Activated naive CD8-positive, alpha-beta T cell treated with anti-CD3 and anti-CD28 coated beads for 36 hours (primary cell): ENCODE results near the gene PRDX2. TPM values are rescaled to one million over a fixed set of nuclear protein-coding genes. Genes with fewer than 3 reads are reported as not detected.

Experiments
- DNase-seq: peaks from one replicate; pipeline ENCODE4 v3.0.0; 2021
- H3K27ac Mint-ChIP-seq: one replicate; pipeline ENCODE4 v1.8.0; 2022; ENCODE audit warnings: mild to moderate bottlenecking, moderate library complexity, mixed read lengths
- H3K27me3 Mint-ChIP-seq: one replicate; pipeline ENCODE4 v1.8.0; 2022; ENCODE audit warnings: mild to moderate bottlenecking, mixed read lengths
- H3K36me3 Mint-ChIP-seq: one replicate; pipeline ENCODE4 v1.8.0; 2021; ENCODE audit warnings: mild to moderate bottlenecking, mixed read lengths
- H3K4me1 Mint-ChIP-seq: one replicate; pipeline ENCODE4 v1.8.0; 2021; ENCODE audit warnings: mixed read lengths
- H3K4me3 Mint-ChIP-seq: one replicate; pipeline ENCODE4 v1.8.0; 2022; ENCODE audit warnings: mild to moderate bottlenecking, moderate library complexity, mixed read lengths
- H3K9me3 Mint-ChIP-seq: one replicate; pipeline ENCODE4 v1.8.0; 2022; ENCODE audit warnings: mixed read lengths
- total RNA-seq, 2 experiments: library from RNA; stranded (reverse); gene quantifications; one replicate each; pipeline ENCODE4 v1.2.3, GENCODE V29; 2021

PRDX2 gene
- total RNA-seq, 2 experiments from 2014 or later = 238 to 241 TPM

- Mint-ChIP-seq H3K4me1 (peaks cover 24% of the 10 kb centered on the region), H3K36me3 (no peaks in the 10 kb centered on the region), H3K27ac (peak overlapping the region; percentile 96), H3K4me3 (peak overlapping the region; percentile 80), H3K9me3 (no peaks in the 10 kb centered on the region), H3K27me3 (no peaks in the 10 kb centered on the region)
- DNase-seq = peak; percentile 91
Observed at GRCh38 chr19:12782424-12783290, 18.9 kb downstream of the PRDX2 start.

DNA sequence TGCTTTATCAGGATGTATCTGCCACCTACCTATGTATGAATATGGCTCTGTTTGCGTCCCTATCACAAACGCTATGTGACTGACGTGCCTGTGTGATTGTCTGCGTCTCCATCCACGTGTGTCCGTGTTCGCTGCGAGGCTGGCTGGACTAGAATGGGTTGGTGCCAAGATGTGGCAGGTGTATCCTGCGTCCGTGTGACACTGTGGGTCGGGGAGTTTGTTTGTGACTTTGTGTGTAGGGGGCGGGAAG is 19.5 kb downstream of the PRDX2 start:
- no peaks in the 10 kb centered on the region for H3K9me3 Mint-ChIP-seq
- DNase-seq = no peak
- H3K4me3 Mint-ChIP-seq = peak overlapping the region; percentile 80
- H3K27me3 Mint-ChIP-seq = no peaks in the 10 kb centered on the region
- H3K4me1 Mint-ChIP-seq = peaks cover 27% of the 10 kb centered on the region
- H3K27ac Mint-ChIP-seq = peak overlapping the region; percentile 96
- no peaks in the 10 kb centered on the region for H3K36me3 Mint-ChIP-seq

DNA sequence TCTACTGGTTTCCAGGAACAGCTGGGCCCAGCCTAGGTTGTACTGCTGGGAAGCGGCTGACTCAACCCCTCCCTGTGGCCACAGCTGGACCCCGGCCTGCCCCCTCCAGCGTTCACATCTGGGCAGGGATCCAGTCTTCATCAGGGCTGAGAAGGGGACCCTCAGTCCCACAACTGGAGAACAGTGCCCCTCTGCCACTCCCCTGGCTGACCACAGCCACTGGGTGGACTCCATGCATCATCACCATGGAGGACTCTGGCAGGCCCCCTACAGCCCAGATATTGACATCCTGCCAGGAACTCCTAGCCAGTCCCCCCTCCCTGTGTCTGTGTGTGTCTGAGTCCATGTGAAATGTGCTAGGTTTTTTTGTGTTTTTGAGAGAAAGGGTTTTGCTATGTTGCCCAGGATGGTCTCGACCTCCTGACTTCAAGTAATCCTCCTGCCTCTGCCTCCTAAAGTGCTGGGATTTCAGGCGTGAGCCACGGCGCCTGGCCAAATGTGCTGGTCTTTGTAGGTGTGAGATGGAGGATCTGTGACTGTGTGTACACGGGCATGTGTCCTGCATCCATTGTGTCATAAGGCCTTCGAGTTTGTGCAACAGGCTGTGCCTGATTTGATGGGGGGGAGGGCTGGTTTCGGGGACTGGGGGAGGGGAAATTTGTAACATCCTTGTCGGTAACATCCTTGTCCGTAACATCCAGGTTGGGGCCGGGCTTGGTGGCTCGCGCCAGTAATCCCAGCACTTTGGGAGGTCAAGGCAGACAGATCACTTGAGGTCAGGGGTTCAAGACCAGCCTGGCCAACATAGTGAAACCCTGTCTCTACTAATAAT is 22.2 kb downstream of the PRDX2 start:
- H3K4me3 Mint-ChIP-seq = peak overlapping the region; percentile 80
- H3K9me3 Mint-ChIP-seq = no peaks in the 10 kb centered on the region
- H3K36me3 Mint-ChIP-seq = no peaks in the 10 kb centered on the region
- DNase-seq = no peak
- peaks cover 26% of the 10 kb centered on the region for H3K4me1 Mint-ChIP-seq
- peak overlapping the region; percentile 44 for H3K27ac Mint-ChIP-seq
- no peaks in the 10 kb centered on the region for H3K27me3 Mint-ChIP-seq

GRCh38 chr19:12778905-12779161 is 22.8 kb downstream of the PRDX2 start:
- Mint-ChIP-seq H3K4me3 (peak overlapping the region; percentile 80), H3K27ac (peak overlapping the region; percentile 67), H3K36me3 (no peaks in the 10 kb centered on the region), H3K4me1 (peaks cover 26% of the 10 kb centered on the region), H3K27me3 (no peaks in the 10 kb centered on the region), H3K9me3 (no peaks in the 10 kb centered on the region)
- DNase-seq = no peak

- Mint-ChIP-seq H3K27ac (peak overlapping the region; percentile 67), H3K9me3 (no peaks in the 10 kb centered on the region)
Observed at GRCh38 chr19:12778017-12778904, 23.3 kb downstream of the PRDX2 start.

GRCh38 chr19:12777217-12778016 is 24.2 kb downstream of the PRDX2 start:
- no peaks in the 10 kb centered on the region for H3K27me3 Mint-ChIP-seq
- peak overlapping the region; percentile 67 for H3K27ac Mint-ChIP-seq
- H3K36me3 Mint-ChIP-seq = no peaks in the 10 kb centered on the region
- peak overlapping the region; percentile 80 for H3K4me3 Mint-ChIP-seq
- H3K9me3 Mint-ChIP-seq = no peaks in the 10 kb centered on the region
- peak; percentile 90 for DNase-seq
- H3K4me1 Mint-ChIP-seq = peaks cover 27% of the 10 kb centered on the region

More at GRCh38 chr19:12778017-12778904, 23.3 kb downstream of the PRDX2 start:
- H3K4me3 Mint-ChIP-seq = peak overlapping the region; percentile 80
- H3K4me1 Mint-ChIP-seq = peaks cover 27% of the 10 kb centered on the region
- peak; percentile 52 for DNase-seq
- H3K36me3 Mint-ChIP-seq = no peaks in the 10 kb centered on the region
- H3K27me3 Mint-ChIP-seq = no peaks in the 10 kb centered on the region

GRCh38 chr19:12774588-12775555 is 26.7 kb downstream of the PRDX2 start, which contains the start of gene HOOK2:
HOOK2 (minus strand) TSS chr19:12775552; CDS start chr19:12775449, 103 bp downstream.
- peak within 1 kb of the TSS; percentile 73 for H3K4me3 Mint-ChIP-seq

GRCh38 chr19:12773571-12773970 is 28.0 kb downstream of the PRDX2 start:
- Mint-ChIP-seq H3K4me1 (peaks cover 12% of the 10 kb centered on the region), H3K27ac (peak overlapping the region; percentile 18), H3K27me3 (no peaks in the 10 kb centered on the region), H3K4me3 (no peak overlapping the region), H3K9me3 (no peaks in the 10 kb centered on the region), H3K36me3 (no peaks in the 10 kb centered on the region)
- no peak for DNase-seq

More at GRCh38 chr19:12774588-12775555, 26.7 kb downstream of the PRDX2 start, which contains the start of gene HOOK2:
- DNase-seq = peak; percentile 31
- Mint-ChIP-seq H3K27me3 (no peaks in the 10 kb centered on the region), H3K4me1 (peaks cover 19% of the 10 kb centered on the region), H3K36me3 (no peaks in the 10 kb centered on the region), H3K27ac (peak within 1 kb of the TSS; percentile 79), H3K9me3 (no peaks in the 10 kb centered on the region)

GRCh38 chr19:12772323-12772722 is 29.3 kb downstream of the PRDX2 start:
- DNase-seq = no peak
- peaks cover 6% of the 10 kb centered on the region for H3K4me1 Mint-ChIP-seq
- no peaks in the 10 kb centered on the region for H3K9me3 Mint-ChIP-seq
- no peak overlapping the region for H3K27ac Mint-ChIP-seq
- H3K4me3 Mint-ChIP-seq = no peak overlapping the region
- no peaks in the 10 kb centered on the region for H3K27me3 Mint-ChIP-seq
- no peaks in the 10 kb centered on the region for H3K36me3 Mint-ChIP-seq

GRCh38 chr19:12770922-12771321 is 30.7 kb downstream of the PRDX2 start:
- Mint-ChIP-seq H3K27me3 (no peaks in the 10 kb centered on the region), H3K27ac (no peak overlapping the region), H3K4me1 (peaks cover 9% of the 10 kb centered on the region), H3K4me3 (no peak overlapping the region), H3K9me3 (no peaks in the 10 kb centered on the region), H3K36me3 (no peaks in the 10 kb centered on the region)
- no peak for DNase-seq

DNA sequence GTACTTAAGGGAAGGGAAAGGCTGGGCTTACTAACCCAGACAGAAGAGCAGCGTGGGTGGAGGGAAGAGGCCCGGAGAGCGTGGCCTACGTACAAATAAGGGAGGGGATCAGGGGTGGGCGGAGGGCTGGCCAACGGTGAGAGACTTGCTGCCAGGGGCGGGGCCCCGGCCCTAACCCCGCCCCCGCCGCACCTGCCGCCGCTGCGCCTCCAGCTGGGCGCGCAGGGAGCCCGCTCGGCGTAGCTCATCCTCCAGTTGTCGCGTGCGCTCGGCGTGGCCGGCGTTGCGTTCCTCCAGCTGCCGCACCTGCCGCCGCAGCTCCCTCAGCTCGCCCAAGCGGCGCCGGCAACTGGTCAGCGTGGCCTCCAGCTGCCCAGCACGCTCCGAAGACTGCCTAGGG is 31.9 kb downstream of the PRDX2 start:
- Mint-ChIP-seq H3K27ac (no peak overlapping the region), H3K4me3 (no peak overlapping the region), H3K36me3 (no peaks in the 10 kb centered on the region), H3K9me3 (no peaks in the 10 kb centered on the region), H3K27me3 (no peaks in the 10 kb centered on the region), H3K4me1 (peaks cover 9% of the 10 kb centered on the region)
- DNase-seq = peak; percentile 57

GRCh38 chr19:12767666-12768065 is 33.9 kb downstream of the PRDX2 start:
- H3K27me3 Mint-ChIP-seq = no peaks in the 10 kb centered on the region
- H3K27ac Mint-ChIP-seq = no peak overlapping the region
- no peaks in the 10 kb centered on the region for H3K9me3 Mint-ChIP-seq

DNA sequence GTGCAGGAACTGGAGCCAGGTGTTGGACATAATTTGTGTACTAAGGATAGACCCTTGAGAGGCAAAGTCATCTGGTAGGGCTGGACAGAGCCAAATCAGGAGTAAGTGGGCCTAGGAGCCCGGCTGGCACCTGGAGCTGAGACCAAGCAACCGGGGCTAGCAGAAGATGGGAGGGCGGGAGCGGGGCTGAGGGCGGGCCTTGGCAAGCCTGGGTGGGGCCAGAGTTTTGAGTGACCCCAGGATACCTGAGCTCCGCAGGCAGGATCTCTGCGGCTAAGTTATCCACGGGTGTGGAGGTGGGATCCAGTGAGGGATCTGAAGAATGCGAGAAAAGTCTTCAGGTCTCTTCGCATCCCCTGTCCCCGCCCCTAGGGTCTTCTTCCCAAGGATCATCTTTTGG is 34.5 kb downstream of the PRDX2 start:
- no peaks in the 10 kb centered on the region for H3K36me3 Mint-ChIP-seq
- H3K27ac Mint-ChIP-seq = no peak overlapping the region
- no peak for DNase-seq
- H3K27me3 Mint-ChIP-seq = no peaks in the 10 kb centered on the region
- peaks cover 4% of the 10 kb centered on the region for H3K4me1 Mint-ChIP-seq
- no peak overlapping the region for H3K4me3 Mint-ChIP-seq
- H3K9me3 Mint-ChIP-seq = no peaks in the 10 kb centered on the region

More at GRCh38 chr19:12767666-12768065, 33.9 kb downstream of the PRDX2 start:
- Mint-ChIP-seq H3K4me3 (no peak overlapping the region), H3K36me3 (no peaks in the 10 kb centered on the region), H3K4me1 (peaks cover 4% of the 10 kb centered on the region)
- no peak for DNase-seq
